ENCODE results near the gene RPL18A.

The RPL18A gene

DNA sequence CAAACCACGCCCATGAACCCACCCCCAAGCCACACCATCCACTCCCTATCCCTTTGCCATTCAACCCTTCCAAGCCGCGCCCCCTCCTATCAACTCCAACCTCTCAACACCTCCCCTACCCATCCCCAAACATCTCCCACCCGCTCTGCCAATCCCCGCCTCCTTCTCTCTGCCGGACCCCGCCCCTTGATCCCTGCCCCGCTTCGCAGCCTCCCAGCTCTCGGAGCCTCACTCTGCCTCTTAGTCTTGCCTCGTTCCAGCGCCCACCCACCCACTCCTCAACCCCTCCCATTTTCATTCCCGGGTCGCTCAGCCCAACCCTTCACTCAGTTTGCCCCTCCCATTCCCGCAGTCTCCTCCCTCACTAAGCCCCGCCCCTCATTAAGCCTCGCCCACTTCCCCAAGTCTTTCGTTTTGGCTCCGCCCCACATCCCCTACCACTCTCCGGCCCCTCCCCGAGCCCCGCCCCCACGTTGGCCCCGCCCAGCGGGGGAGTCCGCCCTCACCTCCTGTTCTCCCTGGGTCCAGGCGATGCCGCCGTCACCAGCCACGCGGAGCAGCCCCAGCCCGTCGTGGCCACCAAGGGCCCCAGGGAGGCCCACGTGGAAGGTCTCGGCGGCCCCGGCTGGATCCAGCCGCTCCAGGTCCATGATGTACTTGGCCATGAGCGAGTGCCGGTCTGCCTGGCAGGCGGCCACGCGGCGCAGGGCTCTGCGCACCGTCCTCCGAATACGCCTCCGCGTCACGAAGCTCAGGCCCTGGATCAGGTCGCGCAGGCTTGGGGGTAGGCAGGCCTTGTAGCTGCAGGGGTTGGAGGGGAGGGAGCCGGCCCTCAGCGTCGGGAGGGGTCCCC lies 17.7 kb upstream of the RPL18A start:
- peak; percentile 46 to 52 for DNase-seq (ENCODE audit: low read depth in 2 of 2)

- no peak for DNase-seq (ENCODE audit: low read depth in 2 of 2)
These were observed 16.9 kb upstream of the RPL18A start for GRCh38 chr19:17842663-17843291.

DNA sequence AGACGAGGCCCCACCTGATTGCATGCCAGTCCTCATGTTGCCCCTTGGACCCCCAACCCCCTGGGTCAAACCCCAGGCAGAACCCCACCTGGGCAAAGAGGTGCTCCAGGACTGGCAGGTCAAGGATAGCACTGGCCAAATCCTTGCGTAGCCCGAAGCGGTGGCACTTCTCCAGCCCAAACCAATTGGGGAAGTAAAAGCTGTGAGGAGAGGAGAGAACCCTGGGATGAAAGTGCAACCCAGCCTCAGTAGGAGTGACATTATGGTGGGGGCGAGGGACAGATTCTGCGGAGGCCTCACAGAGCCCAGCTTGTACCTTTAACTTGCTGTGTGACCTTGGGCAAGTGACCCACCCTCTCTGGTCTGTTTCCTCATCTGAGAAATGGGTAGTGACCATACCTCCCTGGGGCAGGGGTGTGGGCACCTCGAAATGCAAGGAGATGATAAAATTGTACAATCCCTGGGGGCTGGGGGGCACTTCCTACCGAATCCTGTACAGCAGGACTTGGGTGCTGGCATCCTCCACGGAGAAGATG lies 16.4 kb upstream of the RPL18A start:
- no peak for DNase-seq (ENCODE audit: low read depth in 2 of 2)

DNA sequence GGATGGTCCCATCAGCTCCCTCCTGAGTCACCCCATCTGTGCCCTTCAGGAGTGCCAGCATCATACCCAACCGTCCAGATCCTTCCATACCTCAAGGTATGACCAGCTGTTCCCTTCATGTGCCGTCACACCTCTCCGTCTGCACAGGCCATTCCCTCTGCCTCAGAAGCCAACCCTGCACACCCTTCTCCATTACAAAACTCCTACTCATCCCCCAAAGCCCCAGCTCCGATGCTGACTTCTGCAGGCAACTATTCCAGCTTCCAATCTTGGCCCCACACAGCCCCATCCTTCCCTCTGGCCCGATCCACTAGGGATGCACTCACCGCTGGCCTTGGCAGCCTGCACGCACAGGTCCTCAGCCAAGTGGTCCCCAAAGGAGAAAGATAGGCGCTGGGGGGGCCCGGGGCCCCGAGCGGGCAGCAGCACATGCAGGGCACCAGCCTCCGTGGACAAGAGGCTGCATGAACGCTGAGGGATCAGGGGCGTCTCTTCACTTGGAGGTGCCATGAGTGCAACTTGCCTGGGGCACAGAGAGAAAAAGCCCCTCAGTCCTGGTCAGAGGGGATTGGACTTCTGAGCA lies 15.7 kb upstream of the RPL18A start:
- DNase-seq (ENCODE audit: low read depth in 2 of 2), result no peak

- DNase-seq (ENCODE audit: low read depth in 2 of 2), result no peak
These were observed 13.6 kb upstream of the RPL18A start for GRCh38 chr19:17846146-17846545.

DNA sequence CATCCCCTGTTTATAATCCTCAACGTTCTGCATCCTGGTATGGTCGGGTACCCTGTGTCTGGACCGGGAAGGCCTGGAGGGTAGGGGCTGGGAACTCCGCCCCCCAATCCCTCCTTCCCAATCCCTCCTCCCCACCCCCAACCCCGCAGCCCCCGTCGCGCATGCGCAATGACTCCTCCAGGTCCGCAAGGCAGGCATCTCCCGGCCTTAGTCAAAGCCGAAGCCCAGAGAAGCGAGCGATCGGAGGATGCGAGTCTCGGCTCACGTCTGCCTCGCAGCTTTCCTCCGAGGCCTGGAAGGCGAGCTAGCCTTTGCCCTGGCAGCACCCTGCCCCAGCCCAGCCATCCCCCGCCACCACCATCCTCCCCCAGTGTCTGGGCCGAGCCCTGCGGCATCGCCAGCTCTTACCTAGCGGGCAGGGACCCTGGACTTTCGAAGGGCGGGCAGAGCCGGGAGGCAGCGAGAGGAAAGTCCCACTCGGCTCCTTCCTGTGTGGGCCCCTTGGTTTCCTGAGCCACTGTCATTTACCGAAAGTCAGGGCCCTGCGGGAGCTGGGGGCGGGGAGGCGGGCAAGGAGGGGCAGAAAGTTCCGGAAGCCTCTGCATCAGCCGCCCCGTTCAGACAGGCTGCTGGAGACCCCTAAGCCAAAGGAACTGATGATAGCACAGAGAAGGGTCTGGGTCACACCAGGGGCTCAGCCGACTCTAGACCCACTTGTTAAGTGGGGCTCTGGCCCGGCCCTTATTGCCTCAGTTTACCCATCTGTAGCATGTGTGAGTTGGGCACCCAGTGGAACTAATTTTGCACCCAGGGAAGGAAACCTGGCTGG lies 12.0 kb upstream of the RPL18A start, which contains the start of gene JAK3:
TSS of gene JAK3 (minus strand) at position 445 of the 829 bp plus-strand sequence. CDS start 3,565 bp downstream, outside the sequence.
- peak; percentile 84 to 86 for DNase-seq (ENCODE audit: low read depth in 2 of 2)

- no peak for DNase-seq (ENCODE audit: low read depth in 2 of 2)
These were observed 11.0 kb upstream of the RPL18A start for GRCh38 chr19:17848595-17849292.

DNA sequence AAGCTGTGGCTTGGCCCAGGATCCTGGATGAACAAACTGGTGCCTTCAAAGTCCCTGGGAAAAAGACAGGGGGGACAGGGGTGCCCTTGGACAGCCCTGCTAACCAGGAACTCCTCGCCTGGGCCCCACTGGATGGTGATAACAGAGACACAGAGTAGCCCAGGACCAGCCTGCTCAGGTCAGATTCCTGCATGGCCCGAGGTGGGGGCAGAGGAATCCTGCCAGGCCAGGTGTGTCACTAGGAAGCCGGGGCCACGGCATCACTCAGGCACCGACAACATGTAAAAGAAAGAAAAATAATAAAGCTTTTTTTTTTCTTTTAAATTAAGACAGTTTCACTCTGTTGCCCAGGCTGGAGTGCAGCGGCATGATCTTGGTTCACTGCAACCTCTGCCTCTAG lies 5.6 kb upstream of the RPL18A start:
- no peak for DNase-seq (ENCODE audit: low read depth in 2 of 2)

DNA sequence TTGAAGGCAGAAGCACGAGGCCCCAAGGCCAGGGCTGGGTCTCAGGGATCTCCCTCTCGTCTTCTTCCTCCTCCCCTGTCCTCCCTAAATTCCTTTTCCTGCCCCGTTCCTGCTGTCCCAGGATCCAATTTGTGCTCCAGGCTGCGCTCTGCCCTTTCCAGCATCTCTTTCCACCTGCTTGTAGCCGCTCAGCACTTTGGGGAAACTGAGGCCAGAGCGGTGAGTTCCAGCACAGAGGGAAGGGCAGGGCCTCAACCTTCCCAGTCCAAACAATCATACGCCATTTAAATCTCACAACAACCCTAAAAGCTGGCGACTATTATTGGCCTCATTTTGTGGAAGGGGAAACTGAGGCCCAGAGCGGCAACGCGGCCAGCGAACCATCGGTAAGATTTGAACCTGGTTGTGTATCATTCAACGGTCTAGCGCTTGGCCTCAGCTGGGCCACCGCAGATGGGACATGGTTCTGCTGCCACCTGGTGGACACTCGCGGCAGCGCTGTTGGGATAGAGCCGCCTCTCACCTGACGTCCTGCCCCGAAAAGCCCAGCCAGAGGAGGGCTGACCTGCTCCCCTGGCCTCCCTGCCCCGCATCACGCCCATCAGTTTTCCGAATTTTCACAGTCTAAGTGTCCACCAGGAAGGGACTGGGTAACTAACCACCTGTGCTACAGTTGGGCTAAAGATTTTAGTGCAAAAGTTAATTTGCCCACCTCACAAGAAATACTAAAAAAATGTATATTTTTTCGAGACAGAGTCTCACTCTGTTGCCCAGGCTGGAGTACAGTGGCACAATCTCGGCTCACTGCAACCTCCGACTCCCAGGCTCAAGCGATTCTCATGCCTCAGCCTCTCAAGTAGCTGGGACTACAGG lies 4.2 kb upstream of the RPL18A start:
- DNase-seq (ENCODE audit: low read depth in 2 of 2), result peak; percentile 77 to 80

- no peak for DNase-seq (ENCODE audit: low read depth in 2 of 2)
These were observed 752 bp downstream of the RPL18A start for GRCh38 chr19:17860331-17860992.

DNA sequence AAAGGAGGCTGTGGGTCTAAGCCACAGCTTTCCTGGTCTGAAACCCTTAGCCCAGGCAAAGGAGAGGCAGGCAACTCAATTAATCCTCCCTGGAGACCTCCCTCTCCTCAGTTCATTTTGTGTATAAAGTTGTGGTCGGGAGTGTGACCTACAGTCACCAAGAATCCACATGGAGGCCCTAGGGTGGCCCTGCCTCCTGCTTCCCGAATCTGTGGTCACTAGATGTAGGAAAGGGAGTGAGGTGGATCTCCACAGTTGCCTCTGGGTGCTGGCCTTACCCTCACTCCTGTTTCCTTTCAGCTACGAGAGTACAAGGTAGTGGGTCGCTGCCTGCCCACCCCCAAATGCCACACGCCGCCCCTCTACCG lies 1.3 kb downstream of the RPL18A start:
- no peak for DNase-seq (ENCODE audit: low read depth in 2 of 2)

DNA sequence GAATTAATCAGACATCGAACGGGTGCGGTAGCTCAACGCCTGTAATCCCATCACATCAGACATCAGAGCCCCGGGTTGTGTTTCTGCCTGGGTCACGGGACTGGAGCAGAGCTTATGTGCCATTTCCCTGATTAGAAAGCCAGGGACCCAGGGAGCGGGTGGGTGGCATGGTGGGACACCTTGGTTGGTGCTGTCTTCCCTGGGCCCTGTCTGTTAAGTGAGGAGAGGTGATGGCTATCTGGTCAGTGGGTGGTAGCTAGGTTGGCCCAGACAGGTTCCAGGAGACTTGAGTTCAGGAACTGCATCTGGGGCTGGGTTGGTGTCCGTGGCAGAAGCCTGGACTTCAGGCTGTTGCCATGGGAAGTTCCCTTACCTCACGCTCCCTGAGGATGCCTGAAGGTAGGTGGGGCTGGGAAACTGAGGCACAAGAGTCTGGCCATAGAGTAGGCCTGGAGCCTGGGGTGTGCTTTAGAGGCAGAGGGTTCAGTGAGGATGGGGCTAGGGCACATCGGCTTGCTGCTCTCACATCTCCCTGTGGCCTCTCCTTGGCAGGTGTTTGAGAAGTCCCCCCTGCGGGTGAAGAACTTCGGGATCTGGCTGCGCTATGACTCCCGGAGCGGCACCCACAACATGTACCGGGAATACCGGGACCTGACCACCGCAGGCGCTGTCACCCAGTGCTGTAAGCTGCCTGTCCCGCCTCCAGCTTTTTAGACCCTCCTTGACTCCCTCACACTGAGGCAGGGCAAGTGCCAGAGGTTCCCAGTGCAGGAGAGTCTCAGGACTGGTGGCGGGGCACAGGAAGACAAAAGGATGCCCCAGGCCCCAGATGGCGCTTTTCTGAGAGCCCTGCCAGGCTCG lies 2.1 kb downstream of the RPL18A start:
- DNase-seq (ENCODE audit: low read depth in 2 of 2), result no peak

GRCh38 chr19:17862711-17863519 lies 3.2 kb downstream of the RPL18A start:
- DNase-seq (ENCODE audit: low read depth in 2 of 2), result no peak

DNA sequence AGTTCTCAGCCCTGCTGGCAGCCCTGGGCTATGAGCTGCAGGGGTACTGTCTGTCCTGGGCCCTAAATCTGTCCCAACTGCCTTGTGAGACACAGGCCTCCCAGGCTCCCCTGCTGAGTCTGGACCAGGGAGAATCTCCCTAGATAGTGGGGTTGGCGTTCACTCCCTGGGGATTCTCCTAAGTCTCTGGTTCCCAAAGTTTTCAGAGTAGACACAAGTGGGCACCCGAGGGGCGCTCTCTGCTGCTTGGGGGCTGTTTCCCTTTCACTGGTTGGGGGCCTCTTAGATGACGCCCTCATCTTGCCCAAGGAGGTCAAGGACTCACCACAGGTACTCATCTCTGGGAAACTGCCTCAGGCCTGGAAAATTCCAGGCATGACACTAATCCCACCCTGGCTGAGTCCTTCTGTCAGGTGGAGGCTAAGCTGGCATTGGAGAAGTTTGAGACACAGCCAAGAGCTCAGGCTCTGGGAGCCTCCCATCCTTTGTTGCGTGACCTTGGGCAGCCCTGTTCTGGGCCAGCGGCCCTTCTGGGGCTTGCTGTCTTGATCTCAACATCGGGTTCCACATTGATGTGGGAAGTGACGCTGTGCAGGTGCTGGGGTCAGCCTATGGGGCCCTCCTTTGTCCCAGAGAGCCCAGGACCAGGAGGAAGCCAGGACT lies 3.9 kb downstream of the RPL18A start:
- no peak for DNase-seq (ENCODE audit: low read depth in 2 of 2)

- no peak for DNase-seq (ENCODE audit: low read depth in 2 of 2)
These were observed 5.9 kb downstream of the RPL18A start for GRCh38 chr19:17865364-17866311.
